ENCODE data around the gene CAST.

Gene CAST

DNA sequence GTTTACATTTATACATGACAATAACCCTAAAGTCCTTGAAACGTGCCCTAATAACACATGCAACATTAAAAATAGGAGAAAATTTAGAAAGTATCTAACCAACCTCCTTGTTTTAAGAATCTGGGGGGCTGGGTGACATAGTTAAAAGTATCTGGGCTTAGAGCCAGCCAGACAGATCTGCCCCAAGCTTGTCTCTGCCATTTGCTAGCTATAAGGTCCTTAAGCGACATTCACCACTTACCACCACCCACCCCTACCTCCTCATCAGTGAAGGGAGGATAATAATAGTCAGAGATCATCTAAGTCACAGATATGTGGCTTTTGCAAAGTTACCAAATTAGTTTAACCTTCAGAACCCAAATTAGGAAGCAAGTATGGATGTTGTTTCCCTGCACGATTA is 33.8 kb upstream of the CAST start:
- DNase-seq (ENCODE audit: insufficient read length) (no peak), FAIRE-seq (no peak)
- TF ChIP-seq POLR2A (IDR thresholded peaks at IDR 0.05; ENCODE audit: low read depth, low read length) (no peak), POLR2AphosphoS5 (IDR thresholded peaks at IDR 0.05; ENCODE audit: low read depth, low read length) (no peak), TAF1 (IDR thresholded peaks at IDR 0.05; ENCODE audit: borderline replicate concordance, low read depth, low read length) (no peak)

DNA sequence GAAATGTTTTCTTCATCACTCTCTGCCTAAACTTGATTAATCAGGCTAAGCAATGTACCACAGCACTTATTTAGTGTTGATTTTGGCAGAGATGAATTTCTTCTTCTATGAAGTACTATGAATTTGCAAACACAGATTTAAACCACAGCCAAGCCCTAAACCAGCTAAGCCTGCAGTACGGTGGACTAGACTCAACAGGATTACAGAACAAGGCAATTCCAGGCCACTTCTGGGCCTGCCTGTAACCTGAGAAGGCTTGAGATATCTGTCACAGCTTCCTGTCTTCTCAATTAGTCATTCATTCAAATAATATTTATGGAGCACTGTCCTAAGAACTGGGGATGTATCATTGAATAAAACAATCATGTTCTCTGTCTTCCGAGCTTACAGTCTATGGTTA is 32.4 kb upstream of the CAST start:
- no peak for DNase-seq (ENCODE audit: insufficient read length)
- no peak for TF ChIP-seq POLR2A (IDR thresholded peaks at IDR 0.05; ENCODE audit: low read depth, low read length)
- no peak for TF ChIP-seq POLR2AphosphoS5 (IDR thresholded peaks at IDR 0.05; ENCODE audit: low read depth, low read length)
- TF ChIP-seq TAF1 (IDR thresholded peaks at IDR 0.05; ENCODE audit: borderline replicate concordance, low read depth, low read length), result no peak
- no peak for FAIRE-seq

DNA sequence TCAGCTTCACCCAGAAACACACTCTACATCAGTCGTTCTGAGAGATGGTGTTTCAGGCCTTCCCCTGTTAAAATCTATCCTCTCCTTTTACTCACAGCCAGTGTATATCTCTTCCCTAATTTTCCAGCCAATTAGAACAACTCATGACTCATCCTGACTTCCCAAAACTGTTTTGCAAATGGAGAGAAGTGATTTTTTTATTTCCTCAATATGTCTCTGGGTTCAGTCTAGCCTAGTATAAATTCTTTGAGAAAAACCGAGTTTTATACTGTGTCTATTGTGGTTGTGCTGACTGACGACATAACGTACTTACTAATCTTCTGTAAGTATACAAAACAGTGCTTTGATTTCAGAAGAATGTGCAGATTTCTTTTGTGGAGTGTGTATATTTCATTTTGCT is 28.4 kb upstream of the CAST start:
- peak; percentile 27 for FAIRE-seq
- no peak for DNase-seq (ENCODE audit: insufficient read length)

DNA sequence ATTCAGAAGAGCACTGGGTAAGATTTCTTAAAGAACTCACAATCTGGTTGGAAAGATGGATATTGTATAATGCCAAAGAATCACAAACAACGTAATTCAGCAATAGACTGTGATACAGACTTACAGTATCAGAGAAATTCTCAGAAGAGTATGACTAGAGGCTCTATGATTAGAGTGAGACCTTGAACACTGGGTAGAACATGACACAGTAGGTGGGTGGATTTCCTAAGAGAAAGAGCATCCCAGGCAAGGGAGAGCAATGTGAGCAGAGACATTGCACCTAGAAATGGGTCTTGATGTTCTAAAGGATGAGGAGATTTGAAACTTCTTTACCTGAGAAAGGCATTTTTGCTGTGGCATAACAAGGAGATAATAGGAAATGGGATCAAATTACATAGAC is 27.3 kb upstream of the CAST start:
- no peak for FAIRE-seq
- TF ChIP-seq POLR2AphosphoS5 (IDR thresholded peaks at IDR 0.05; ENCODE audit: low read depth, low read length) (no peak), TAF1 (IDR thresholded peaks at IDR 0.05; ENCODE audit: borderline replicate concordance, low read depth, low read length) (no peak), POLR2A (IDR thresholded peaks at IDR 0.05; ENCODE audit: low read depth, low read length) (no peak)
- DNase-seq (ENCODE audit: insufficient read length), result no peak

More for the DNA sequence above, 28.4 kb upstream of the CAST start:
- TF ChIP-seq POLR2A (IDR thresholded peaks at IDR 0.05; ENCODE audit: low read depth, low read length) (no peak), POLR2AphosphoS5 (IDR thresholded peaks at IDR 0.05; ENCODE audit: low read depth, low read length) (no peak), TAF1 (IDR thresholded peaks at IDR 0.05; ENCODE audit: borderline replicate concordance, low read depth, low read length) (no peak)

DNA sequence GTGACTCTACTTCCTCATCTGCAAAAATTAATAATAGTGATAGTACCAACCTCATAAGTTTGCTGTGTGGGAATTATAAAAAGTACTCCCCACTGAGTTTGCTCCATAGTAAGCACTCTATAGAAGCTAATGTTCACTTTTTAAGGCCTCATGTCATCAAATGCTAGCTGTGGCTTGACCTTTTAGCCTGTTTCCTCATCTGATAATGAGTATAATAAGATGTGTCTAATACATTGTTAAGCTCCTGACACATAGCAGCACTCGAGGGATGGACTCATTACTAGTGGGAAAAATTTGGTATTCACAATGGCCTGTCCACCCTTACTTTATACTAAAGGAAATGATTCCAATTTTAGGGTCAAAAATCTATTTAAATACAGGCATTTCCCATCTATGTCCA is 26.1 kb upstream of the CAST start:
- TF ChIP-seq POLR2A (IDR thresholded peaks at IDR 0.05; ENCODE audit: low read depth, low read length), result no peak
- DNase-seq (ENCODE audit: insufficient read length) (no peak), FAIRE-seq (no peak)

DNA sequence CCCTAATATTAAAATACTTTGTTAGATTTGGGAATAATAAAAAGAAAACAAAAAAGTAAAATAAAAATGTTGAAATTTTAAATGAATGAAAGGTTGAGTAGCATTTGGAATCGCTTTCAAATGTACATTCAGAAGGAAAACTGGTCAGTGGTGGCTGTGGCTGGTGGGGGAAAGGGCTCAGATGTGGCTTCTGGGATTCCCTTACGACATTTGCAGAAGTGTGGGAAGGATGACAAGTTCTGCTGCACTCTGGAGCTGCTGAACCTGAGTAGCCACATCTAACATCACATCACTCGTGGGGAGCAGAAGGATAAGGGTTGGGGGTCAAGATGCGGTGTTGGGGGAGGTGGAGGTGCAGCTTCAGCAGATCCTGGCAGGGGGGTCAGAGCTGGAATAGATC is 25.6 kb upstream of the CAST start:
- no peak for TF ChIP-seq POLR2A (IDR thresholded peaks at IDR 0.05; ENCODE audit: low read depth, low read length)
- no peak for TF ChIP-seq TAF1 (IDR thresholded peaks at IDR 0.05; ENCODE audit: borderline replicate concordance, low read depth, low read length)
- TF ChIP-seq POLR2AphosphoS5 (IDR thresholded peaks at IDR 0.05; ENCODE audit: low read depth, low read length), result no peak
- FAIRE-seq, result peak; percentile 17
- no peak for DNase-seq (ENCODE audit: insufficient read length)

DNA sequence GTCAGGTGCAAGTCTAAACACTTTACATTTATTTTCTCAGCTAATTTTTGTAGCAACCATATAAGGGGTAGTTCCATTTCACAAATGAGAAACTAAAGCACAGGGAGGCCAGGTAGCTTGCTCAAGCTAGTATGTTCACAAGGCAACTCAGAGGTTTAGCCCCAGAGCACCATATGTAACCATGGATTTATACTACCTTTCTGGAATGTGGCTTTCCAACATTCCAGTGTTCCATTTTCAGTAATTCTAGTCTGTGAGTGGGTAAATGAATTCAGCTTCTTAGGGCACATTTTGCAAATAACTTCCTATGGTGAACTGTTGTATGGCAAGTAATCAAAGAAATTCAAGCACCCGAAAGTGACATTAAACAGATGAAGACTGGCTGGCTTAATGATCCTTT is 25.0 kb upstream of the CAST start:
- no peak for DNase-seq (ENCODE audit: insufficient read length)
- FAIRE-seq, result no peak
- no peak for TF ChIP-seq POLR2AphosphoS5 (IDR thresholded peaks at IDR 0.05; ENCODE audit: low read depth, low read length)
- no peak for TF ChIP-seq POLR2A (IDR thresholded peaks at IDR 0.05; ENCODE audit: low read depth, low read length)
- no peak for TF ChIP-seq TAF1 (IDR thresholded peaks at IDR 0.05; ENCODE audit: borderline replicate concordance, low read depth, low read length)

DNA sequence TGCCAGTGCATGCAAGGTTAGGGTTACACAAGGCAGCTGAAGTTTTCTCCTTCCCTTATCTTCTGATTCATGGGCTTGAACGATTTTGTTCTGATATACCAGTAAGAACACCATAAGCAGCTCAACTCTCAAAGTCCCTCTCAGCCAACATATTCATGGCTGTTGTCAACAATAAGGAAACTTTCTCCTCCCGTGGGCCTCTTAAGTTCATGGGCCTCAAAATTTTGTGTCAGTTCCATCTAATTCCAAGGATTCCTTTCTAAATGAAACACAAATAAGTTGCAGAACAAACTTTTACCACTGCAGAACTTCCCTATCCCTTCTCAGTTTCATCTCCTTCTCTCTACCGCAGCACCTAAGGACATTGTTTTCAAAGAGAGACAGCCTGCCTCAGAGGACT is 23.6 kb upstream of the CAST start:
- TF ChIP-seq POLR2A (IDR thresholded peaks at IDR 0.05; ENCODE audit: low read depth, low read length) (no peak), POLR2AphosphoS5 (IDR thresholded peaks at IDR 0.05; ENCODE audit: low read depth, low read length) (no peak), TAF1 (IDR thresholded peaks at IDR 0.05; ENCODE audit: borderline replicate concordance, low read depth, low read length) (no peak)
- FAIRE-seq, result no peak
- DNase-seq (ENCODE audit: insufficient read length), result no peak

DNA sequence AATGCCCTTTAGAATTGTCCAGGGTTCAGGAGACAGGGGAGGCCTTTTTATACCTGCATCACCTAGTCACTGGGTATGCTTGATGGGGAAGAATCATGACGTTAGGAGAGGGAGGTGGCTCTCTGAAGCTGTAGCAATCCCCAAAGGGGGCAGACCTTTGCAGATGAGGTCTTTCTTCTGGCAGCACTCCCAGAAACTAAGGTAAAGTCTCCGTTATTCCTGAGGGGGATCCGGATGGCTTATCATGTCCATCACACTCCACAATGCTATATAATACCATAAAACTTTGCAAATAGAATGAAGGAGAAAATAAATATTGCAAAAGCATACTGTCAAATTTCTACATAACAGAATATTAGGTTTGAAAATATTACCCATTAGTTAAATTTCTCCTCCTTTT is 21.5 kb upstream of the CAST start:
- FAIRE-seq (no peak), DNase-seq (ENCODE audit: insufficient read length) (no peak)
- TF ChIP-seq TAF1 (IDR thresholded peaks at IDR 0.05; ENCODE audit: borderline replicate concordance, low read depth, low read length), result no peak
- TF ChIP-seq POLR2AphosphoS5 (IDR thresholded peaks at IDR 0.05; ENCODE audit: low read depth, low read length), result no peak
- no peak for TF ChIP-seq POLR2A (IDR thresholded peaks at IDR 0.05; ENCODE audit: low read depth, low read length)

DNA sequence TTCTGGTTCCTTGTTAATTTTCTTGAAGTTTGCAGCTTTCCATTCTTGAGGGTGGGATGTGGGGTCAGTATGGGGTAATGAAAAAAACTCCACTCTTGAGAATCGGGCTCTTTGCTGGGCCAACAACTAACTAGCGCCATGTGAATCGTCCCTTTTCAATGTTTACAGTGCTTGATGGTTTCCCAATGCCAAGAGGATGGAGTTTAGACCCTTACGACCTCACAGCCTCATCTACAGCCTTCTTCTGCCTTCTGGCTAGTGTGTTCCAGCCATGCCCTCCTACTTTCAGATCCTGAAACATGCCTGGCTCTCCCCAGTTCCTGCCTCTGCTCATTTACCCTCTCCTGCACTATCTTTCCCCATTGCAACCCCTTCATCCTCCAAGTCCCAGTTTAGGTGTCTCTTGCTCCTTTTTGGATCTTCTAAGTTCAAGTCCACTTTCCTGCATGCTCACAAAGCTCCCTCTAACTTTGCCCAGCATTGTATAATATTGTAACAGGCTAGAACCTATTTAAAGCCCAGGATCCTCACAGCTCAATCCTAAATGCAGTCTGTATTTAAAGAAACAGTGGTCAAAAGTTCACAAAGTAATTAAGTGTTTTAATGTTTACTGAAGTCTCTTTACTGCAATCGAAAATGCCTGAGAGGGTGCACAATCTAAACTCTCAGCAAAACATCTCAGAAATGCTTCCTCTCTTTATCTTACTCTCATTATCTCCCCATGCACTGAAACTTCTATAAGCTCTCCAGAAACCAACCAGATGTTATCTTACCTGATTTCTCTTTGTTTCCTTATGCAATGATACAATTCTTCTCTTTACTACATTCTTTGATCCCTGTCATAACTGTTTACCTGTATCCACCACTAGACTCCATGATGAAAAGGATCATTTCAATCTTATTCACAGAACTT is 20.6 kb upstream of the CAST start:
- TF ChIP-seq TAF1 (IDR thresholded peaks at IDR 0.05; ENCODE audit: borderline replicate concordance, low read depth, low read length) (no peak), POLR2AphosphoS5 (IDR thresholded peaks at IDR 0.05; ENCODE audit: low read depth, low read length) (no peak), POLR2A (IDR thresholded peaks at IDR 0.05; ENCODE audit: low read depth, low read length) (no peak)
- DNase-seq (ENCODE audit: insufficient read length), result no peak
- FAIRE-seq, result peak; percentile 63

DNA sequence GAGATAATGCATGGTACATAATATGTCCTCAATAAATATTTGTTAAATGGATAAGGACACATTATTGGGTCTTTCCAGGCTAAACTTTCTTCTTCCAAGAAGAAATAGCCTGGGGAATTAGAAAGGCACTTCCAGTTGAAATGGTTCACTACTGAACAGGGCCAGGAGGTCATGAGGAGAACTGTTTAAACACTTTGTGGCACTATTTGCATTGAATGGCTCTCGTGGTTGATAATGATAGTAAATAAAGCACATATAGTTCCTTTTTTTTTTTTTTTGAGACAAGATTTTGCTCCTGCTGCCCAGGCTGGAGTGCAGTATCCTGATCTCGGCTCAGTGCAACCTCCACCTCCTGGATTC is 19.9 kb upstream of the CAST start:
- DNase-seq (ENCODE audit: insufficient read length) (no peak), FAIRE-seq (no peak)
- TF ChIP-seq POLR2A (IDR thresholded peaks at IDR 0.05; ENCODE audit: low read depth, low read length) (no peak), TAF1 (IDR thresholded peaks at IDR 0.05; ENCODE audit: borderline replicate concordance, low read depth, low read length) (no peak), POLR2AphosphoS5 (IDR thresholded peaks at IDR 0.05; ENCODE audit: low read depth, low read length) (no peak)

DNA sequence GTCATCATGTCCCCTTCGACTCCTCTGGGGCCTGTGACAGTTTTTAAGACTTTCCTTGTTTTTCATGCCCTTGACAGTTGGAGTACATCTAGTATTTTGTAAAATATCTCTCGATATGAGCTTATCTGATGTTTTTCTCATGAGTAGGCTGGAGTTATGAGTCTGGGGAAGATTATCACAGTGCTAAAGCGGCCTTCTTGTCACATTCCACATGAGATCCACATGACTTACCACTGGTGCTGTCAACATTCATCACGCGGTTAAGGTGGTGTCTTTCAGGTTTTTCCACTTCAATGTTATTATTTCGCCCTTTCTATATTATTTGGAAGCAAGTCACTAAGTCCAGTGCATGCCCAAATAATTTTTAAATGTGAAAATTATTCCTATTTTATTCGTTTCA is 17.1 kb upstream of the CAST start:
- TF ChIP-seq POLR2AphosphoS5 (IDR thresholded peaks at IDR 0.05; ENCODE audit: low read depth, low read length), result no peak
- no peak for TF ChIP-seq TAF1 (IDR thresholded peaks at IDR 0.05; ENCODE audit: borderline replicate concordance, low read depth, low read length)
- no peak for TF ChIP-seq POLR2A (IDR thresholded peaks at IDR 0.05; ENCODE audit: low read depth, low read length)
- peak; percentile 9 for FAIRE-seq

More for the DNA sequence above, 17.1 kb upstream of the CAST start:
- no peak for DNase-seq (ENCODE audit: insufficient read length)
